Brain microvascular endothelial cell (primary cell): ENCODE measurements around the gene AP5Z1.

Experiments
- DNase-seq: peaks from one replicate; pipeline ENCODE4 v3.0.0-alpha.2; 2020
- H3K27ac ChIP-seq: fragments of 250-450 bp; sonication (Bioruptor Pico); 2 replicates; pipeline ENCODE4 v1.5.1; 2020; ENCODE audit warnings: mild to moderate bottlenecking, moderate library complexity
- H3K27me3 ChIP-seq: fragments of 250-450 bp; sonication (Bioruptor Pico); replicated peaks from 2 replicates; pipeline ENCODE4 v1.5.1; 2020; ENCODE audit warnings: mild to moderate bottlenecking
- H3K36me3 ChIP-seq: fragments of 250-450 bp; sonication (Bioruptor Pico); replicated peaks from 2 replicates; pipeline ENCODE4 v1.5.1; 2020; ENCODE audit warnings: mild to moderate bottlenecking
- H3K4me3 ChIP-seq: 2 replicates; pipeline ENCODE4 v1.5.1; 2011; ENCODE audit warnings: low read depth, mild to moderate bottlenecking, control low read depth, low read length, moderate library complexity
- in situ Hi-C: cut with HindIII; loops from 2 replicates; pipeline ENCODE4 v1.10.0; 2017; ENCODE audit warnings: low sequenced_read_pairs, low pct_ligation_motif_present
- TF ChIP-seq, protein P1 (sequence below): IDR thresholded peaks from 2 replicates; pipeline ENCODE4 v1.5.1; 2011; ENCODE audit warnings: low read depth, mild to moderate bottlenecking, moderate library complexity, low read length, control low read depth, inconsistent platforms; ENCODE audit errors: missing control alignments

The AP5Z1 gene

DNA sequence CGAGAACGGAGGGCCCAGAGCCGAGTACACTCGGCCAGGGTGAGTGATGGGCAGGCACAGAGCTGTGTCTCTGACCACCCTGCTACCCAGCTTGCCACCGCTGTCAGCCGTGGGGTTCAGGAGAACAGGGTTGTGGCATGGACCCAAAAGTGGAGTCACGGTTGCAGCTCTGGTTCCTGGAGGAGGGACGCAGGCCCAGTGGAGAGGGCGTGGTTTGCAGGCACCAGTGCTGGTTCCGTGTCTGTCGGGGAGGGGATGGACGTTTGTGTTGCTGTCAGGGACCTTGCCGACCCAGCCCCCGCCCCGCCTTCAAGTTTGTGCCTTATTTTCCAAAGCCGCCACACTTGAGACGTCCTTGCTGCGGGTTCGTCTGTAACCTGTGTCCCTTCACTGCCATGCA, 45.1 kb upstream of the AP5Z1 start:
- H3K36me3 ChIP-seq: peaks cover 4% of the 10 kb centered on the region
- no peaks in the 10 kb centered on the region for H3K27me3 ChIP-seq
- TF ChIP-seq, protein P1, sequence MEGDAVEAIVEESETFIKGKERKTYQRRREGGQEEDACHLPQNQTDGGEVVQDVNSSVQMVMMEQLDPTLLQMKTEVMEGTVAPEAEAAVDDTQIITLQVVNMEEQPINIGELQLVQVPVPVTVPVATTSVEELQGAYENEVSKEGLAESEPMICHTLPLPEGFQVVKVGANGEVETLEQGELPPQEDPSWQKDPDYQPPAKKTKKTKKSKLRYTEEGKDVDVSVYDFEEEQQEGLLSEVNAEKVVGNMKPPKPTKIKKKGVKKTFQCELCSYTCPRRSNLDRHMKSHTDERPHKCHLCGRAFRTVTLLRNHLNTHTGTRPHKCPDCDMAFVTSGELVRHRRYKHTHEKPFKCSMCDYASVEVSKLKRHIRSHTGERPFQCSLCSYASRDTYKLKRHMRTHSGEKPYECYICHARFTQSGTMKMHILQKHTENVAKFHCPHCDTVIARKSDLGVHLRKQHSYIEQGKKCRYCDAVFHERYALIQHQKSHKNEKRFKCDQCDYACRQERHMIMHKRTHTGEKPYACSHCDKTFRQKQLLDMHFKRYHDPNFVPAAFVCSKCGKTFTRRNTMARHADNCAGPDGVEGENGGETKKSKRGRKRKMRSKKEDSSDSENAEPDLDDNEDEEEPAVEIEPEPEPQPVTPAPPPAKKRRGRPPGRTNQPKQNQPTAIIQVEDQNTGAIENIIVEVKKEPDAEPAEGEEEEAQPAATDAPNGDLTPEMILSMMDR: no peak
- no peak overlapping the region for H3K4me3 ChIP-seq
- DNase-seq: no peak
- no peak overlapping the region for H3K27ac ChIP-seq
- in situ Hi-C loops: no loop called here

DNA sequence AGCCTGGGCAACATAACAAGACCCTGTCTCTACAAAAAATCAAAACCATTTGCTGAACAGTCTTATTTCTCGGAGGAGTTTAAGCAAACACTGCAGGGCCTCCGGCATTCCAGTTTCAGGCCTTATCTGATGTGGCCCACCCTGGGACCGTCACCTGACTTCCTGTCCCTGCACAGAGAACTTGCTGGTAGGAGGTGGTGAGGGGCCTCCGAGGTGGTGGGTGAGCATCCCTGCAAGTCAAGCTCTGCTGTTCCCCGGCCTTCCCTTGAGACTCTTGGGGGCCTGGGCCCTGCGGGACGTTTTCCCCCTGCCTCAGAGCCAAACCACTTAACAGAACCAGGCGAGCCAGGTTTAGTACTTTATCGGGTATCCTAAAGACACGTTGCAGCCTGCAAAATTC, 44.5 kb upstream of the AP5Z1 start:
- no peak overlapping the region for H3K4me3 ChIP-seq
- no peak for DNase-seq
- in situ Hi-C loops: no loop called here
- peaks cover 4% of the 10 kb centered on the region for H3K36me3 ChIP-seq
- no peaks in the 10 kb centered on the region for H3K27me3 ChIP-seq
- H3K27ac ChIP-seq: no peak overlapping the region
- TF ChIP-seq, protein P1: no peak

DNA sequence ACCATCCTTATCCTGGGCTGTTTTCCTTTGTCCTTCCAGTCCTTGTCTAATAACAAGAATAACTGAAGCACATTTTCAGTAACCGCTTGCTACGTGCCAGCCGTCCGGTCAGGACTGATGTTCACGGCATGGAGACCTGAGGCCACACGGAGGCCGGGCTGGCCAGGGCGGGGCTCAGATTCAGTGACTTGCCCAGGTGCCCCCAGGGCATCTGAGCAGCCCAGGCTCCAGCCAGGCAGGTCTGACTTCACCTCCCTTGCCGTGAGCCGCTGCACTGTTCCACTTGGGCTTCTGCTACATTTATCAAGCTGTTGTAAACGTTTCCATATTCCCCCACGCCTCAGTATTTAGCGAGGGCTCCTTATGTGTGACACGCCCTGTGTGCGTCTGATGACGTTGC, 43.6 kb upstream of the AP5Z1 start:
- TF ChIP-seq, protein P1: no peak
- H3K4me3 ChIP-seq: no peak overlapping the region
- no peak overlapping the region for H3K27ac ChIP-seq
- DNase-seq: no peak
- no peaks in the 10 kb centered on the region for H3K27me3 ChIP-seq
- peaks cover 4% of the 10 kb centered on the region for H3K36me3 ChIP-seq
- in situ Hi-C loops: no loop called here

DNA sequence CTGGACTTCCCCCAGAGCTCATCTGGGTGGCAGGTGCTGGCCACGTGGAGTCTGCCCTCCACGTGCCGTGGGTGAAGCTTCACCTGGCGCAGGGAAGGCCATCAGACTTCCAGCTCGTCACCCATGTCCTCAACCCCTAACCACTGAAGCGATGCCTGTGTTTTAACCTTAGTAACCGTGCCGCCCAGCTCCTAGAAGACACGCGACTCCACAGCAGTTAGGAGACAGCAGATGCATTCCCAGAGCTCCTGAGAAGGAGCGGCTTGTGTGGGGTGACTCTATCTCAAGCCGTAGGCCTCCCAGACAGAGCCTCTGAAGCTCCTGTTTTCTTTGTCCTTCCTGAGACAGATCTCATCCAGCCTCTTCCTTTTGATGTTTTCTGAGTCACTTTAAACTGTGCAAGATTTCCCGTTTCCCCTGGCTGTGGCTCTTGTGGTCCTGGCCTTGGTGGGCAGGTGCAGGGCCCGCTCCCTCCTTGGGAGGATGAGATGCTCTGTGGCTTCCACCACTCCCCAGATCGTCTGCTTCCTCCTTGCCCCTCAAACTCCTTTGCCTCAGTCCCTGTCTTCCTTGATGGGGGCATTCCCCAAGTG, 41.4 kb upstream of the AP5Z1 start:
- DNase-seq: no peak
- in situ Hi-C loops: no loop called here
- TF ChIP-seq, protein P1: no peak
- Histone ChIP-seq H3K36me3 (no peaks in the 10 kb centered on the region), H3K4me3 (no peak overlapping the region), H3K27ac (no peak overlapping the region), H3K27me3 (no peaks in the 10 kb centered on the region)

DNA sequence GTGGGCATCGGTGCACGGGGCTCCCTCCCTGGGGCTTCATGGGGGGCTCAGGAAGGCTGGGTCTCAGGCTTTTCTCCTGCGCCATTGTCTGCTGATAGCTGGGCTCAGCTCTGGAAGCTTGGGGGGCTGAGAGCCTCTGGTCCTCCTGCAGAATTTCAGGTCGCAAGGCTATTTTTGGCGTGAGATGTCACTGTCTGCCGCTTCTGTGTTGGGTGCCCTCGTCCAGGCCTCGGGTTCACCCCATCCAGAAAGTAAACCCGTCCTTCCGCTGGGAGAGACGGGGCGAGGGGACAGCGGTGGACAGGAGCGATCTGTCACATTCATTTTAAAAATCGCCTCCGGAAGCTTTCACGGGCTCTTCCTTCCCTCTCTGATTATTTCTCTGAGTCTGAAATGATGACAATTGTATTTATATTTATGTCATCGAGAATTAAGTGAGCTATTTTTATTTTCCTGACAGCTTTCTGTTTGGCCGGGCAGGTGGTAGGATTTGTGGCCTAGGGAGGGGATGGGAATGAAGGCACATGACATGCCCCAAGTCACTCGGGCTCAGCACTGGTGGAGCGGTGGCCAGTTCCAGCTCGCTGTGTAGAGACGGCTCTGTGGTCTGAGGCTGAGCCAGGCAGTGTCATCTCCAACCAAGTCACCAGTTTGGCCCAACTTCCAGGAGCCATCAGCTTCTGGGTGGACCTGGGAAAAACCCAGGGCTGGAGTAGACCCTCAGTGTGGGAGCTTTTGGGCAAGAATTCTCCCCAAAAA, 40.7 kb upstream of the AP5Z1 start:
- no peak overlapping the region for H3K27ac ChIP-seq
- no peak overlapping the region for H3K4me3 ChIP-seq
- TF ChIP-seq, protein P1: no peak
- in situ Hi-C loops: no loop called here
- DNase-seq: no peak
- H3K27me3 ChIP-seq: no peaks in the 10 kb centered on the region
- H3K36me3 ChIP-seq: no peaks in the 10 kb centered on the region
